ENCODE results near the gene ARMC9.

ARMC9 gene

GRCh38 chr2:231290321-231291015, 92.0 kb downstream of the ARMC9 start:
- H3K4me1 ChIP-seq (ENCODE audit: control insufficient read depth, insufficient read depth, low read length), result no peaks in the 10 kb centered on the region
- no peaks in the 10 kb centered on the region for H3K9me3 ChIP-seq (ENCODE audit: control insufficient read depth, insufficient read depth, low read depth, low read length)
- POLR2A ChIA-PET, result no interaction called here
- no peak overlapping the region for H3K4me3 ChIP-seq (ENCODE audit: low read depth, low read length)
- H3K36me3 ChIP-seq (ENCODE audit: control insufficient read depth in 2 of 2, insufficient read depth in 1 of 2, low read length in 2 of 2), result peaks cover 0 to 27% of the 10 kb centered on the region in 2 experiments; a peak in 1 of 3 replicates
- no peak overlapping the region for H3K27ac ChIP-seq (ENCODE audit: extremely low read depth, low read depth, low read length)
- CTCF ChIA-PET, result no interaction called here
- TF ChIP-seq SP7 (tag by site-specific recombination; IDR thresholded peaks at IDR 0.05) (no peak), KLF9 (tag by site-specific recombination; IDR thresholded peaks at IDR 0.05; ENCODE audit: low read depth) (no peak), ZNF639 (tag by site-specific recombination; IDR thresholded peaks at IDR 0.05) (no peak), KLF16 (tag by site-specific recombination; IDR thresholded peaks at IDR 0.05) (no peak), PRDM10 (tag by site-specific recombination; IDR thresholded peaks at IDR 0.05) (no peak), ZNF211 (tag by site-specific recombination; IDR thresholded peaks at IDR 0.05; ENCODE audit: low read depth) (no peak), ZBTB10 (tag by site-specific recombination; IDR thresholded peaks at IDR 0.05) (no peak), GLI2 (tag by site-specific recombination; IDR thresholded peaks at IDR 0.05; ENCODE audit: borderline replicate concordance, low read depth) (no peak), ZNF518A (tag by site-specific recombination; conservative IDR thresholded peaks at IDR 0.05; ENCODE audit: low read depth) (no peak), IKZF3 (tag by site-specific recombination; IDR thresholded peaks at IDR 0.05) (no peak)
